ENCODE measurements around the gene DYRK1A. TPM values are rescaled to one million over a fixed set of nuclear protein-coding genes. Genes with fewer than 3 reads are reported as not detected.

Gene DYRK1A
- total RNA-seq, 1 experiment from 2014 or later: 48.7 TPM

GRCh38 chr21:37437376-37438080 lies 71.0 kb downstream of the DYRK1A start:
- DNase-seq (no peak), ATAC-seq (no peak)
- ChIA-PET CTCF (no interaction called here), POLR2A (ENCODE audit: unreplicated experiment) (no interaction called here)
- Histone ChIP-seq H2AFZ (ENCODE audit: low read length) (no peak overlapping the region), H3K79me2 (ENCODE audit: low read length) (peaks cover 97% of the 10 kb centered on the region), H3K36me3 (ENCODE audit: low read depth, low read length) (no peaks in the 10 kb centered on the region), H3K27me3 (ENCODE audit: low read length) (no peaks in the 10 kb centered on the region), H3K4me1 (ENCODE audit: insufficient read depth, low read length) (no peaks in the 10 kb centered on the region), H4K20me1 (ENCODE audit: low read length) (peaks cover 77% of the 10 kb centered on the region), H3K9ac (ENCODE audit: low read length) (no peak overlapping the region), H3F3A (ENCODE audit: low read length, unreplicated experiment) (no peaks in the 10 kb centered on the region), H3K9me3 (ENCODE audit: low read length) (no peaks in the 10 kb centered on the region), H3K4me3 (ENCODE audit: low read length) (no peak overlapping the region), H3K4me2 (ENCODE audit: low read length) (no peak overlapping the region), H3K27ac (ENCODE audit: low read length) (no peak overlapping the region), H3K9me2 (replicated peaks; ENCODE audit: low read length) (no peaks in the 10 kb centered on the region)
- TF ChIP-seq EZH2 (IDR thresholded peaks at IDR 0.05; ENCODE audit: low read length, unreplicated experiment) (no peak), EZH2phosphoT487 (IDR thresholded peaks at IDR 0.05; ENCODE audit: borderline replicate concordance, low read length) (no peak), CTCF (conservative IDR thresholded peaks at IDR 0.05; ENCODE audit: low read depth, low read length) (no peak)
- intact Hi-C loops (cut with micrococcal nuclease): no loop called here
- BruUV-seq (replicated peaks): no TSS peak

GRCh38 chr21:37443683-37444082 lies 77.1 kb downstream of the DYRK1A start:
- ChIA-PET CTCF (no interaction called here), POLR2A (ENCODE audit: unreplicated experiment) (no interaction called here)
- Histone ChIP-seq H2AFZ (ENCODE audit: low read length) (no peak overlapping the region), H3K27me3 (ENCODE audit: low read length) (no peaks in the 10 kb centered on the region), H3K9me2 (replicated peaks; ENCODE audit: low read length) (no peaks in the 10 kb centered on the region), H3K4me3 (ENCODE audit: low read length) (no peak overlapping the region), H3K9ac (ENCODE audit: low read length) (no peak overlapping the region), H3K4me1 (ENCODE audit: insufficient read depth, low read length) (no peaks in the 10 kb centered on the region), H3K36me3 (ENCODE audit: low read depth, low read length) (peaks cover 4% of the 10 kb centered on the region; the same call in 1 of the 2 replicates), H4K20me1 (ENCODE audit: low read length) (peaks cover 77% of the 10 kb centered on the region), H3K9me3 (ENCODE audit: low read length) (no peaks in the 10 kb centered on the region), H3F3A (ENCODE audit: low read length, unreplicated experiment) (no peaks in the 10 kb centered on the region), H3K4me2 (ENCODE audit: low read length) (no peak overlapping the region), H3K79me2 (ENCODE audit: low read length) (peaks cover 99% of the 10 kb centered on the region), H3K27ac (ENCODE audit: low read length) (no peak overlapping the region)
- DNase-seq (no peak), ATAC-seq (no peak)
- intact Hi-C loops (cut with micrococcal nuclease): no loop called here
- TF ChIP-seq CTCF (conservative IDR thresholded peaks at IDR 0.05; ENCODE audit: low read depth, low read length): no peak
- no peak for TF ChIP-seq EZH2phosphoT487 (IDR thresholded peaks at IDR 0.05; ENCODE audit: borderline replicate concordance, low read length)
- TF ChIP-seq EZH2 (IDR thresholded peaks at IDR 0.05; ENCODE audit: low read length, unreplicated experiment): no peak
- BruUV-seq (replicated peaks): no TSS peak

- ATAC-seq: no peak
- POLR2A ChIA-PET (ENCODE audit: unreplicated experiment): no interaction called here
- Histone ChIP-seq H3F3A (ENCODE audit: low read length, unreplicated experiment) (no peaks in the 10 kb centered on the region), H4K20me1 (ENCODE audit: low read length) (peaks cover 82% of the 10 kb centered on the region), H3K9me2 (replicated peaks; ENCODE audit: low read length) (no peaks in the 10 kb centered on the region), H3K79me2 (ENCODE audit: low read length) (peaks cover 99% of the 10 kb centered on the region), H3K9me3 (ENCODE audit: low read length) (no peaks in the 10 kb centered on the region), H3K36me3 (ENCODE audit: low read depth, low read length) (peaks cover 17% of the 10 kb centered on the region; the same call in 1 of the 2 replicates), H3K27ac (ENCODE audit: low read length) (no peak overlapping the region), H3K4me3 (ENCODE audit: low read length) (no peak overlapping the region), H3K27me3 (ENCODE audit: low read length) (no peaks in the 10 kb centered on the region), H3K4me1 (ENCODE audit: insufficient read depth, low read length) (peaks cover 13% of the 10 kb centered on the region), H2AFZ (ENCODE audit: low read length) (no peak overlapping the region), H3K9ac (ENCODE audit: low read length) (no peak overlapping the region), H3K4me2 (ENCODE audit: low read length) (no peak overlapping the region)
- CTCF ChIA-PET: no interaction called here
- no TSS peak for BruUV-seq (replicated peaks)
- no peak for TF ChIP-seq EZH2 (IDR thresholded peaks at IDR 0.05; ENCODE audit: low read length, unreplicated experiment)
- TF ChIP-seq CTCF (conservative IDR thresholded peaks at IDR 0.05; ENCODE audit: low read depth, low read length): no peak
- no peak for TF ChIP-seq EZH2phosphoT487 (IDR thresholded peaks at IDR 0.05; ENCODE audit: borderline replicate concordance, low read length)
- intact Hi-C loops (cut with micrococcal nuclease): no loop called here
- no peak for DNase-seq
Observed at GRCh38 chr21:37445228-37445627, 78.7 kb downstream of the DYRK1A start.
